Stimulated activated naive CD8-positive, alpha-beta T cell treated with anti-CD3 and anti-CD28 coated beads, Interleukin-15, amount 100 ng/mL, for 72 hours (primary cell): Measurements from ENCODE around the gene AICDA.
"Not testable (repeated sequence)": the region's sequence is repeated elsewhere in the genome, so short reads cannot be mapped to it uniquely, and the experiment has no call there.

ENCODE experiments used
- ATAC-seq: fragments of 150-1000 bp; cut with Tn5 transposase; 2 replicates; pipeline ENCODE4 v1.10.0; 2021; ENCODE audit warnings: mild to moderate bottlenecking, moderate library complexity
- DNase-seq, 2 donors: peaks; one replicate each; pipeline ENCODE4 v3.0.0; 2021 to 2022
- H3K27ac Mint-ChIP-seq, 2 donors: one replicate each; pipeline ENCODE4 v1.8.0; 2022; ENCODE audit warnings: mild to moderate bottlenecking in 2 of 2, mixed read lengths in 2 of 2, moderate library complexity in 2 of 2
- H3K27me3 Mint-ChIP-seq: one replicate; pipeline ENCODE4 v1.8.0; 2022; ENCODE audit warnings: mixed read lengths
- H3K4me1 Mint-ChIP-seq: one replicate; pipeline ENCODE4 v1.8.0; 2022; ENCODE audit warnings: mild to moderate bottlenecking, mixed read lengths
- H3K4me3 Mint-ChIP-seq, 2 donors: one replicate each; pipeline ENCODE4 v1.8.0; 2022; ENCODE audit warnings: mild to moderate bottlenecking in 2 of 2, mixed read lengths in 2 of 2, moderate library complexity in 1 of 2
- H3K9me3 Mint-ChIP-seq, 2 donors: one replicate each; pipeline ENCODE4 v1.8.0; 2022; ENCODE audit warnings: mixed read lengths in 2 of 2

AICDA gene

DNA sequence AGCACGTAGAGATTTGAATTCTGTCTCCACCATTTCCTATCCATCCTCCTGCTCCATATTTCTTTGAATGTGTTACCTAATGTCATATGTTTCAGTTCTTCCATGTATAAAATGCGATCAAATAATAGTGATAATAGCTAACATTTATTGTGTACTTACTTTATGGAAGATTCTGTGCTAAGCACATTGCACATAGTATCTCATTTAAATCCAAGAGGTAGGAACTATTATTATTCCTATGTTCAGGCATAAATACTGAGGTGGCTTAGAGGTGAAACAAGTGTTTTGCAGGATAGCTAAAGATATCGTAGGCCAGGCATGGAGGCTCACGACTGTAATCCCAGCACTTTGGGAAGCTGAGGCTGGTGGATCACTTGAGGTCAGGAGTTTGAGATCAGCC lies 17.5 kb upstream of the AICDA start:
- peaks cover 9% of the 10 kb centered on the region for H3K4me1 Mint-ChIP-seq
- DNase-seq (no peak), ATAC-seq (no peak)
- no peak overlapping the region for H3K27ac Mint-ChIP-seq
- no peak overlapping the region for H3K4me3 Mint-ChIP-seq
- H3K9me3 Mint-ChIP-seq: no peaks in the 10 kb centered on the region
- H3K27me3 Mint-ChIP-seq: no peaks in the 10 kb centered on the region

GRCh38 chr12:8629486-8630033 lies 16.9 kb upstream of the AICDA start:
- Mint-ChIP-seq H3K9me3 (no peaks in the 10 kb centered on the region), H3K27me3 (no peaks in the 10 kb centered on the region), H3K4me1 (peaks cover 9% of the 10 kb centered on the region), H3K27ac (no peak overlapping the region), H3K4me3 (peak overlapping the region in 1 of 2 donors; percentile 44)
- ATAC-seq (peak; percentile 59), DNase-seq (no peak)

GRCh38 chr12:8628731-8629130 lies 16.1 kb upstream of the AICDA start:
- H3K4me1 Mint-ChIP-seq: peaks cover 9% of the 10 kb centered on the region
- DNase-seq (no peak), ATAC-seq (no peak)
- H3K27me3 Mint-ChIP-seq: no peaks in the 10 kb centered on the region
- H3K4me3 Mint-ChIP-seq: no peak overlapping the region
- H3K9me3 Mint-ChIP-seq: no peaks in the 10 kb centered on the region
- no peak overlapping the region for H3K27ac Mint-ChIP-seq

GRCh38 chr12:8624750-8625149 lies 12.1 kb upstream of the AICDA start:
- DNase-seq, H3K27ac Mint-ChIP-seq, H3K9me3 Mint-ChIP-seq, H3K27me3 Mint-ChIP-seq, ATAC-seq, H3K4me3 Mint-ChIP-seq: not testable (repeated sequence)
- peaks cover 13% of the 10 kb centered on the region for H3K4me1 Mint-ChIP-seq

DNA sequence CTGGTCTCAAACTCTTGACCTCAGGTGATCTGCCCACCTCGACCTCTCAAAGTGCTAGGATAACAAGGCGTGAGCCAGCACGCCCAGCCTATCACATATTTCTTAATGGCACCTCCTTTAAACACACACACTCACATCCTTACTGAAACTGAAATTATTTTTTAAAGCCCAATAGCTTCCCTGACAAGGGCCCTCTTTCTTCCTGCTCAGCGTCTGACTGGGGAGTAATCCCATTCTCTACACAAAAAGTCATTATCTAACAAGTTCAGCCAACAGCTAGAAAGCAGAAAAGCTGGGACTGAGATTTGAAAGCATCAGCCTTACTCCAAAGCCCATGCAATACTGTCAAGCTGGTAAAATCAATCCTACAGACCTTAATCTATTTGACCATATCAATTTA lies 10.0 kb upstream of the AICDA start:
- no peak for ATAC-seq

DNA sequence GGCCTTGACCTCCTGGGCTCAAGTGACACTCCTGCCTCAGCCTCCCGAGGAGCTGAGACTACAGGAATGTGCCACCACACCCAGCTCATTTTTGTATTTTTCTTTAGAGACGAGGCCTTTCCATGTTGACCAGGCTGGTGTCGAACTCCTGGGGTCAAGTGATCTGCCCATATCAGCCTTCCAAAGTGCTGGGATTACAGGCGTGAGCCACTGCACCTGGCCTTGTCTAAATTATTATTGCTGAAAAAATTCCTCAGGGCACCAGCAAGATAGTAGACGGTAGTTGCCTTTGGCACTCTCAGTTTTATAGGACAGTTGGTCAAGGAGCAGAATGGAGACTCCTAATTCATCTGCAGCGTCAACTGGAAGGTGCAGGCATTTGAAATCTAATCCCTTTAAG lies 2.5 kb upstream of the AICDA start:
- Mint-ChIP-seq H3K4me1 (peaks cover 13% of the 10 kb centered on the region), H3K4me3 (no peak overlapping the region), H3K9me3 (no peaks in the 10 kb centered on the region), H3K27me3 (no peaks in the 10 kb centered on the region), H3K27ac (no peak overlapping the region)
- DNase-seq: no peak
- ATAC-seq: no peak

More for the DNA sequence above, 10.0 kb upstream of the AICDA start:
- no peak overlapping the region for H3K4me3 Mint-ChIP-seq
- no peaks in the 10 kb centered on the region for H3K9me3 Mint-ChIP-seq
- no peak for DNase-seq
- H3K27ac Mint-ChIP-seq: no peak overlapping the region
- peaks cover 13% of the 10 kb centered on the region for H3K4me1 Mint-ChIP-seq
- peaks cover 8% of the 10 kb centered on the region for H3K27me3 Mint-ChIP-seq

DNA sequence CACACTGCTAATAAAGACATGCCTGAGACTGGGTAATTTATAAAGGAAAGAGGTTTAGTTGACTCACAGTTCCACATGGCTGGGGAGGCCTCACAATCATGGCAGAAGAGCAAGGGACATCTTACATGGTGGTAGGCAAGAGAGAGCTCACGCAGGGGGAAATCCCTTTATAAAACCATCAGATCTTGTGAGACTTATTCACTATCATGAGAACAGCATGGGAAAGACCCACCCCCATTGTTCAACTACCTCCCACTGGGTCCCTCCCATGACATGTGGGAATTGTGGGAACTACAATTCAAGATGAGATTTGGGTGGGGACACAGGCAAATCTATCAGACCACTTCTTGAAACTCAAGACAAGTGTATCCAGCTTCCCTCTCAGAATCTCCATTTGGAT lies 1.2 kb upstream of the AICDA start:
- not testable (repeated sequence) for H3K27me3 Mint-ChIP-seq, DNase-seq, H3K4me3 Mint-ChIP-seq, H3K27ac Mint-ChIP-seq, H3K9me3 Mint-ChIP-seq, ATAC-seq
- H3K4me1 Mint-ChIP-seq: peaks cover 13% of the 10 kb centered on the region

- Mint-ChIP-seq H3K4me1 (peaks cover 16% of the 10 kb centered on the region), H3K4me3 (peak overlapping the region in 1 of 2 donors; percentile 59), H3K9me3 (no peaks in the 10 kb centered on the region), H3K27ac (no peak overlapping the region), H3K27me3 (peaks cover 1% of the 10 kb centered on the region)
- ATAC-seq (no peak), DNase-seq (peak in 1 of 2 donors; percentile 3)
Observed at GRCh38 chr12:8609061-8609570, 3.5 kb downstream of the AICDA start.

- no peak overlapping the region for H3K27ac Mint-ChIP-seq
- ATAC-seq: no peak
Observed at GRCh38 chr12:8606890-8607289, 5.8 kb downstream of the AICDA start.

DNA sequence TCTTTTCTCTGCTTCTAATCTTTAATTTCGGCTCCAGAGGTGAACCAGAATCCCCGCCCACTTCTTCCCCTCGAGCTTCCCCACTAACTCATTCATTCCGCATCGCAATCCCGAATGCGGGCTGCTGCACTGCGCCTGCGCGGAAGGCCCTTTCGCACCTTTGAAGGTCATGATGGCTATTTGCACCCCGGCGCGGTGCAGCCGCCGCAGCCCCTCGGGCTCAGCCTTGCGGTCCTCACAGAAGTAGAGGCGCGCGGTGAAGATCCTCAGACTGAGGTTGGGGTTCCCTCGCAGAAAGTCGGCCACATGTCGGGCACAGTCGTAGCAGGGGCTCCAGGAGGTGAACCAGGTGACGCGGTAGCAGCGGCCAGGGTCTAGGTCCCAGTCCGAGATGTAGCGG lies 7.6 kb downstream of the AICDA start:
- Mint-ChIP-seq H3K27ac (no peak overlapping the region), H3K9me3 (no peaks in the 10 kb centered on the region), H3K4me3 (no peak overlapping the region), H3K27me3 (peaks cover 10% of the 10 kb centered on the region), H3K4me1 (peaks cover 10% of the 10 kb centered on the region)
- no peak for DNase-seq
- no peak for ATAC-seq

More at GRCh38 chr12:8606890-8607289, 5.8 kb downstream of the AICDA start:
- no peaks in the 10 kb centered on the region for H3K9me3 Mint-ChIP-seq
- H3K4me1 Mint-ChIP-seq: peaks cover 16% of the 10 kb centered on the region
- H3K27me3 Mint-ChIP-seq: peaks cover 10% of the 10 kb centered on the region
- H3K4me3 Mint-ChIP-seq: no peak overlapping the region
- DNase-seq: no peak

- no peak overlapping the region for H3K27ac Mint-ChIP-seq
- no peak overlapping the region for H3K4me3 Mint-ChIP-seq
- ATAC-seq: no peak
- peaks cover 2% of the 10 kb centered on the region for H3K4me1 Mint-ChIP-seq
- no peaks in the 10 kb centered on the region for H3K9me3 Mint-ChIP-seq
- DNase-seq: no peak
- H3K27me3 Mint-ChIP-seq: peaks cover 10% of the 10 kb centered on the region
Observed at GRCh38 chr12:8603856-8604255, 8.8 kb downstream of the AICDA start.

DNA sequence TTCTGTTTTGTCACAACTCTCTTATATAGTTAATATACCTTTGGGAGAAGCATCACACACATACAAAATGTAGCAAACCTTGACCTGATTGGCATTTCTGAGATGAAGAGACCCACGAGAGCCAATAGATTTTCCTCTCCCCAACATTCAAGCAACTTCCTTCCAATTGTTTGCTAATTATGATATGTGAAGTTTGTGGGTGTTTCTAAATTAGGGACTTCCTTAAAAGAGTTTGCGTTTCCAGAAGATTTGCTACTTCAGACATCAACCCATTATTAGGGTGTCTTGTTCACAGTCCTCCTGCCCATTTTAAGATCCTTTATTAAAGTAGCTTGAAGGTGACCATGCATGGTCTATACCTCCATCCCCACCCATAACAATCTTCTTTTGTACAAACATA lies 9.4 kb downstream of the AICDA start:
- H3K9me3 Mint-ChIP-seq: no peaks in the 10 kb centered on the region
- no peak overlapping the region for H3K27ac Mint-ChIP-seq
- H3K27me3 Mint-ChIP-seq: peaks cover 10% of the 10 kb centered on the region
- H3K4me3 Mint-ChIP-seq: no peak overlapping the region
- ATAC-seq: no peak
- DNase-seq: no peak
- H3K4me1 Mint-ChIP-seq: no peaks in the 10 kb centered on the region

- ATAC-seq (no peak), DNase-seq (no peak)
- no peak overlapping the region for H3K4me3 Mint-ChIP-seq
- no peaks in the 10 kb centered on the region for H3K9me3 Mint-ChIP-seq
- no peaks in the 10 kb centered on the region for H3K27me3 Mint-ChIP-seq
- H3K27ac Mint-ChIP-seq: no peak overlapping the region
- H3K4me1 Mint-ChIP-seq: no peaks in the 10 kb centered on the region
Observed at GRCh38 chr12:8596561-8596960, 16.1 kb downstream of the AICDA start.

DNA sequence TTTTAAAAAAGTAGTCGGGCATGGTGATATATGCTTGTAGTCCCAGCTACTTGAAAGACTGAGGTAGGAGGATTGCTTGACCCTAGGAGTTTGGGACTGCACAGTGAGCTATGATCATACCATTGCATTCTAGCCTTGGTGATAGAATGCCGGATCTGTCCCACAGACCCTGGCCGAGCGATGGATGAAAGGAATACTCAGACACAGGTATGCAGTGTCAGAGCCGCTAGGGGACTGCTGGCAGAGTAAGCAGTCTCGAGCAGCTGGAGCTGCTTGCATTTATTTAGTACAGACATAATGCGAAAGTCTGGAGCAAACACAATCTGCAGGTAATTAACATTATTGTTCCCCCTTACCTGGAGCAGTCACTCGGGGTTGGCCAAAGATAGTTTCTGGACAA lies 18.6 kb downstream of the AICDA start:
- no peaks in the 10 kb centered on the region for H3K9me3 Mint-ChIP-seq
- ATAC-seq: no peak

GRCh38 chr12:8593246-8593645 lies 19.4 kb downstream of the AICDA start:
- Mint-ChIP-seq H3K9me3 (no peaks in the 10 kb centered on the region), H3K27ac (no peak overlapping the region), H3K4me3 (no peak overlapping the region), H3K4me1 (peaks cover 15% of the 10 kb centered on the region), H3K27me3 (no peaks in the 10 kb centered on the region)
- DNase-seq (no peak), ATAC-seq (no peak)

More for the DNA sequence above, 18.6 kb downstream of the AICDA start:
- Mint-ChIP-seq H3K27me3 (no peaks in the 10 kb centered on the region), H3K4me3 (no peak overlapping the region), H3K27ac (no peak overlapping the region), H3K4me1 (peaks cover 15% of the 10 kb centered on the region)
- no peak for DNase-seq

- ATAC-seq: peak; percentile 66
- Mint-ChIP-seq H3K27ac (no peak overlapping the region), H3K9me3 (no peaks in the 10 kb centered on the region), H3K4me3 (peak overlapping the region in 1 of 2 donors; percentile 29), H3K27me3 (no peaks in the 10 kb centered on the region), H3K4me1 (peaks cover 15% of the 10 kb centered on the region)
- peak in 1 of 2 donors; percentile 15 for DNase-seq
Observed at GRCh38 chr12:8590842-8591545, 21.7 kb downstream of the AICDA start.
